BE2C (cell line): ENCODE data around the gene CDCP1.

Experiments
- DNase-seq: peaks from one replicate; pipeline ENCODE4 v3.0.0-alpha.2; 2020
- H3K27me3 ChIP-seq: fragments of 250-450 bp; sonication (Bioruptor Pico); 2 replicates; pipeline ENCODE4 v1.5.1; 2020; ENCODE audit warnings: mild to moderate bottlenecking
- H3K36me3 ChIP-seq: fragments of 250-450 bp; sonication (Bioruptor Pico); 2 replicates; pipeline ENCODE4 v1.5.1; 2020; ENCODE audit warnings: mild to moderate bottlenecking
- H3K4me1 ChIP-seq: fragments of 250-450 bp; sonication (Bioruptor Pico); 2 replicates; pipeline ENCODE4 v1.5.1; 2020
- H3K4me3 ChIP-seq: 2 replicates; pipeline ENCODE4 v1.5.1; 2011; ENCODE audit warnings: low read depth, low read length
- H3K9me3 ChIP-seq: fragments of 250-450 bp; sonication (Bioruptor Pico); 2 replicates; pipeline ENCODE4 v1.5.1; 2020
- TF ChIP-seq, protein P1 (sequence below): IDR thresholded peaks from 2 replicates; pipeline ENCODE4 v1.5.1; 2012; ENCODE audit warnings: mild to moderate bottlenecking, low read depth, low read length

CDCP1 gene

DNA sequence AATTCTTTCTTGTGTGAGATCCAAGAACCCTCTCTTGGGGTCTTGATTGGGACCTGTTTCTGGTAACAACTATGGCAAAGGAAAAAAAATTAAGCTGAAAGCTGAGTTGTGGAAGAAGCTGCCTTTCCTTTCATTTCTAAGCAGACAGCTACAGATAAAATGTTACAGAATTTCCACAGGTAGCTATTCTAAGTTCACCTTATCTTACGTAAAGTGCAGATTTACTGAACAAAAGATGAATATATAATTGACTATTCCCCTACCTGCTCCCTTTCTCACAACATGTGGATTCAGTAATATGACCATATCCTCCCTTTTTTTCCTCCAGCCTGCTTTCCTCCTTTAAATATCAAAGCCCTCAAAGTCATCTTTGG lies 83.5 kb downstream of the CDCP1 start:
- Histone ChIP-seq H3K4me3 (no peak overlapping the region), H3K36me3 (no peaks in the 10 kb centered on the region), H3K9me3 (no peaks in the 10 kb centered on the region), H3K4me1 (no peaks in the 10 kb centered on the region), H3K27me3 (no peaks in the 10 kb centered on the region)
- TF ChIP-seq, protein P1, sequence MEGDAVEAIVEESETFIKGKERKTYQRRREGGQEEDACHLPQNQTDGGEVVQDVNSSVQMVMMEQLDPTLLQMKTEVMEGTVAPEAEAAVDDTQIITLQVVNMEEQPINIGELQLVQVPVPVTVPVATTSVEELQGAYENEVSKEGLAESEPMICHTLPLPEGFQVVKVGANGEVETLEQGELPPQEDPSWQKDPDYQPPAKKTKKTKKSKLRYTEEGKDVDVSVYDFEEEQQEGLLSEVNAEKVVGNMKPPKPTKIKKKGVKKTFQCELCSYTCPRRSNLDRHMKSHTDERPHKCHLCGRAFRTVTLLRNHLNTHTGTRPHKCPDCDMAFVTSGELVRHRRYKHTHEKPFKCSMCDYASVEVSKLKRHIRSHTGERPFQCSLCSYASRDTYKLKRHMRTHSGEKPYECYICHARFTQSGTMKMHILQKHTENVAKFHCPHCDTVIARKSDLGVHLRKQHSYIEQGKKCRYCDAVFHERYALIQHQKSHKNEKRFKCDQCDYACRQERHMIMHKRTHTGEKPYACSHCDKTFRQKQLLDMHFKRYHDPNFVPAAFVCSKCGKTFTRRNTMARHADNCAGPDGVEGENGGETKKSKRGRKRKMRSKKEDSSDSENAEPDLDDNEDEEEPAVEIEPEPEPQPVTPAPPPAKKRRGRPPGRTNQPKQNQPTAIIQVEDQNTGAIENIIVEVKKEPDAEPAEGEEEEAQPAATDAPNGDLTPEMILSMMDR, result no peak
- no peak for DNase-seq

DNA sequence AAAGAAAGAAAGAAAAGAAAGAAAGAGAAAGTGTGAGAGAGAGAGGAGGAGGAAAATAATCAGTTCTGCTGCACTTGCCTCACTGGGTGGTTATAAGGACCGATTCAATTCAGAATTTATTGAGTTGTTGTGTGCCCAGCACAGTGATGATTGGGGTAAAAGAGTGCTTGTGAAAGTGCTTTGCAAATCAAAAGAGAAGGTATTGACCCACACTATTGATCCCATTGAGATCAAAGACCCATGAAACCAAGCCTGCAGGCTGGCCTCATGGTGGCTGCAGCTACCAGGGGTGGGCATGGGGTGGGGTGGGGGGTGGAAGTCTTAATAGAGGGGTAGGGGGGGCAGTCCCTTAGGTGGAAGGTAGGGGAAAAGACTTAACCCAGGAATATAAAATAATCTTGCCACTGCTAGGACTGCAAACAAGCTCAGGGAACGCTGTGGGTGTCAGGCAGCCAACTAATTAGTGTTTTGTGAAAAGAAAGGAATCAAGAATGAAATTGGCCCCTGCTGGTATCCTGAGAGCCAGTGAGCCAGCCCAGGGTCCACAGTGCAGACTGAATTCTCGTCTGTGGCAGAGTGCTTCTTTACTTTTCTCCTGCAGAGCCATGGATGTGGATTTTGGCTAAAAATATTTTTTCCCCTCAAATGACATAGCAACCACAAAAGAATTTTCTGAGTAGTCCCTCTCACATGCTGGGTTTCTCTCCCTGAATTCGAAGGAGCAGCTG lies 85.8 kb downstream of the CDCP1 start:
- Histone ChIP-seq H3K4me3 (no peak overlapping the region), H3K9me3 (no peaks in the 10 kb centered on the region), H3K27me3 (no peaks in the 10 kb centered on the region), H3K36me3 (no peaks in the 10 kb centered on the region), H3K4me1 (no peaks in the 10 kb centered on the region)
- TF ChIP-seq, protein P1, result no peak
- no peak for DNase-seq

DNA sequence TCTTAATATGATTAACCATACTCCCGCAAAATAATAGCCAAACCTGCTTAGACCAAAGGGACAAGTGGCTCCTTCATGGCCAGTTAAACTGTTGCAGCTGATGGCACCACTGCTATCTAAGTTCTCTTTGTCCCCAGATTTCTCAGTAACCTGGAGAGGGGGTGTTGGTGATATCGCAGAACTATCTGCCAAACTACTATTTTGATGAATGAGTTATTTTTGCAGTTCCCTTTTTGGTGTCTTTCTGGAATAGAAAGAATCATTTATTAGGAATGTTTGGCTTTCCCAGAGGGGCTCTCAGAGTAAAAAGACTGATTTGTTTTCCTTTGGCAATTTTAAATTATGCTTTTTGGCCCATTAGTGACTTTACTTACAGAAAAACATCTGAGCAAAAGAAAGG lies 87.0 kb downstream of the CDCP1 start:
- H3K27me3 ChIP-seq, result no peaks in the 10 kb centered on the region
- no peak for DNase-seq
- H3K9me3 ChIP-seq, result no peaks in the 10 kb centered on the region
- H3K4me1 ChIP-seq, result no peaks in the 10 kb centered on the region
- TF ChIP-seq, protein P1, result no peak
- H3K36me3 ChIP-seq, result no peaks in the 10 kb centered on the region
- no peak overlapping the region for H3K4me3 ChIP-seq

DNA sequence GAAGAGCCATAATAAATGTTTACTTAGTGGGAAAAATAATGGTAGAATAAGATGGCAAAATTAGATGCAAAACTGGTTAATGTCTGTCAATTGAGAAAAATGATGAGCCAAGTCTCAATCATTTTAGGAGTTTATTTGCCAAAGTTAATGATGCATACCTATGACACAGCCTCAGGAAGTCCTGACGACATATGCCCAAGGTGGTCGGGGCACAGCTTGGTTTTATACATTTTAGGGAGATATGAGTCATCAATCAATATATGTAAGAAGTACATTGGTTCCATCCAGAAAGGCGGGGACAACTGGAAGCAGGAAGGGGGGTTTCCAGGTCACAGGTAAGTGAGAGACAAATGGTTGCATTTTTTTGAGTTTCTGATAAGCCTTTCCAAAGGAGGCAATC lies 88.6 kb downstream of the CDCP1 start:
- Histone ChIP-seq H3K9me3 (no peaks in the 10 kb centered on the region), H3K4me3 (no peak overlapping the region), H3K36me3 (no peaks in the 10 kb centered on the region), H3K4me1 (no peaks in the 10 kb centered on the region), H3K27me3 (no peaks in the 10 kb centered on the region)
- DNase-seq, result no peak
- TF ChIP-seq, protein P1, result no peak

DNA sequence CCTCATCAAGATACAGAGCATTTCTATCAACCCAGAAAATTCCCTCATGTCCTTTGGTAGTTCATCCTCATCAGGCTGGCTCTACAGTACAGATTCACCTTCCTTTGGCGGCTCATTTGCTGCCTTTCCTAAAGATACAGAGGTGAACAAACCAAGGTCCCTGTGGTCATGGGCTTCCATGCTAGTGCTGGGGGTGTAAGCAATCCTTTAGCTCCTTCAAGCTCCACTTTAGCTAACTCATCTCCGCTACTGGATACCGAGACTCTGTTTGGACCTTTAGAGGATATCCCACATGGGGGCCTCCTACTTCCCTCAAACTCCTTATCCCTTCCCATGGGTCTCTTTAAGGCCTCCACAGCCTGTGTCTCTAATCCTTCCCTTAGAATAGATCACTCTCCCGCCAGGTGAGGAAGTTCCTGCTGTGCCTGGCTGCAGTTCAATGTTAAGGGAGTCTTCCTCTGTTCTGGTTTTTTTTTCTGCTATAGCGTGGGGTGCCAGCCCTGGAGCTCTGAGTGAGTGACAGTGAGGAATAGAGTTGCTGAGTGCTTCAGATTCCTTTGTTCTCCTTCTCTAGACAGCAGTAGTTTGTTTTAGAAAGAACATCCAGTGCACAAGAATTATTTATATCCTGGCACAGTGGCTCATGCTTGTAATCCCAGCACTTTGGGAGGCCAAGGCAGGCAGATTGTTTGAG lies 89.4 kb downstream of the CDCP1 start:
- Histone ChIP-seq H3K27me3 (no peaks in the 10 kb centered on the region), H3K9me3 (no peaks in the 10 kb centered on the region), H3K4me1 (no peaks in the 10 kb centered on the region), H3K36me3 (no peaks in the 10 kb centered on the region), H3K4me3 (no peak overlapping the region)
- DNase-seq, result no peak
- TF ChIP-seq, protein P1, result no peak
